Left kidney (tissue), 2 donors: ENCODE results near the gene CHCHD6. TPM values are rescaled to one million over a fixed set of nuclear protein-coding genes. Genes with fewer than 3 reads are reported as not detected.

Source experiments
- DNase-seq: peaks from one replicate; pipeline ENCODE4 v3.0.0-alpha.2; 2013
- polyA plus RNA-seq: library from polyadenylated mRNA; unstranded; fragments of 120-200 nt; gene quantifications from one replicate; pipeline ENCODE4 v1.2.1, GENCODE V29; 2013; ENCODE audit not compliant: insufficient read length

CHCHD6 gene
- polyA plus RNA-seq, 1 donor = 15.8 TPM

DNA sequence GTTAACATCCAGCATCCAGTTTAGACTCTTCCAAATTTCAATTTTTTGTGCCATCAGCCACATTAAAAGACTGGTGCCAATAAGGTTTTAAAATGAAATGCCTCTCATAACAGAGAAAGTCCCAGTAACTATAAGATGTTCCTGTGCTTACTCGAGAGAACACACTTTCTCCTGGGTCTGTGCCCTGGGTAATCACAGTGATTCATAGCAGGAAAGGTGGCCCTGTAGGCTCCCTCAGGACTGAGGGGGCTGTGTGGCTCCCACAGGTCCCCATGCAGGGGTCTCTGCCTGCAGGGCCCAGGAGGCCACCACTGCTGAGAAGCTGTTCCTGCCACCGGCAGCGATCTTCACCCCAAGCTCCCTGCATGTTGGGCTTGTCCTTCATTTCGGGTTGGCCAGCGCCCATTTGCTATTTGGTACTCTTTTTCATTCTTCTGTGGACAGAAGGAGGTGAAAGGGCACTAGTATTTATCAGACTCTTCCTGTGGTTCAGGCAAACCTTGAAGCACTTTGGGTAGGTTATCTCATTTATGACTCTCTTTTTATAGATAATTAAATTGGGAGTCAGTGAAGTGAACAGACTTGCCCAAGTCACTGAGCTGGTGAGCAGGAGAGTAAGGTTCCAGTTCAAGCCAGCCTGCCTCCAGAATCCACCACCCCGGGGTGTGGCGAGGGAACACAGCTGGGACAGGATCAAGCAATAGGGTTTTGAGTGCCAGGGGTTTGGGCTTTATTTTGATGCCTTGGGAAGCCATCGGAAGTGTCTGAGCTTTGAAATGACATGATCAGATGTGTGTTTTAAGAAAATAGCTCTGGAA lies 234.7 kb downstream of the CHCHD6 start:
- no peak for DNase-seq

DNA sequence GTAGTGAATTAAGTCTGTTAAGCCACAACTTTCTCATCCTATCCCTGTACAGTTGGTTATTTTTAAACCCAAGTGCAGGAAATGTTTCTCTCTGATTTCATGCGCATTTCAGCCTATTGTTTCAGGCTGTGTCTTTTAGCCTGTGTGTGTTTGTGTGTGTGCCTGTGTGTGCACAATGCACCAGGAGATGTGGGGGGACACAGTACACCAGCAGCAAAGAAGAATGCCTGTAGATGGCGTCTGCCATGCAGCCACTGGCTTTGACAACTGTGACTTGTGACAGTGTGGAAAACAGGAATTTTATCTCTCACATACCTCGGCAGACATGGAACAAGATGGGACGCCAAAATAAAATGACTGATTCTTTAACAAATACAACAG lies 235.3 kb downstream of the CHCHD6 start:
- no peak for DNase-seq

GRCh38 chr3:126939733-126940132 lies 235.7 kb downstream of the CHCHD6 start:
- no peak for DNase-seq

DNA sequence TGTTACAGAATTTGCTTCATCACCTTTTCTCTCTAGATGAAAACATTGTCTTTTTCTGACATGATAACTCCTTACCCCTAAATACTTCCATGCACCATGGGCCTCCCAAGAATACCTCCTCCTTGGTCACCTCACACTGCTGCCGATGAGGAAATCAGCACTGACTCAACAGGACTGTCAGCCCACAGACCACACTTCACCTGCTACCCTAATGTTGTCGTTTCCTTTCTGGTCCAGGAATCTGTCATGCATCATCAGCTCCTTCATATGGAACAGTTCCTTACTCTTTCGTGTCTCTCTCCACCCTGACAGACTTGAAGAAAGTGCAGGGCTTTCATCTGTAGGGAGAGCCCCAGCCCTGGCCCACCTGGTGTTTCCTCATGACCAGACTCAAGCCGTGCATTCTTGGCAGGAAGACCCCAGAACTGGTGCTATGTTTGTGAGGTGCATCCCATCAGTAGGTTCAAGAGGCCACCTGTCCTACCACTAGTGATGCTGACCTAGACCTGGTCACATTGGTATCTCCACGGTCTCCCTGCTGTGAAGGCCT lies 237.8 kb downstream of the CHCHD6 start:
- no peak for DNase-seq

GRCh38 chr3:126944089-126944965 lies 240.3 kb downstream of the CHCHD6 start:
- no peak for DNase-seq

GRCh38 chr3:126945171-126945721 lies 241.2 kb downstream of the CHCHD6 start:
- no peak for DNase-seq

DNA sequence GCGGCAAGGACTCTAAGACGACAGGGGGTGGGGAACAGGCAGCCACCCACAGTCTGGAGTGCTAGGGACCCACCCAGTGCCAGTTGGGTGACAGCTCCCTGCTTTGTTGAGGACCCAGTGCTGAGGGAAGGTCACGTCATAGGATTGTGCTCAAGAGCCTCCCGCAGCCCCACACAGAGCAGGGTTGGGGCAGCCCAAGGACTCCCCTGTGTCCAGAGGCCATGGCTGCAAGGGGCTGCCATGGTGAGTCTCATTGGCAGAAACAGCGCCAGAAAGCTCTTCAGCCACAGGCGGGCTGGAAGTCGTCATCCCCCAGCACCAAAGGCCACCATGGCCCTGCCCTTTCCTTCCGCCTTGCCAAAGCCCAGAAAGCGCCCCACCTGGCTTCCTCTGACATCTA lies 241.9 kb downstream of the CHCHD6 start:
- no peak for DNase-seq

GRCh38 chr3:126946405-126946804 lies 242.4 kb downstream of the CHCHD6 start:
- DNase-seq = no peak

DNA sequence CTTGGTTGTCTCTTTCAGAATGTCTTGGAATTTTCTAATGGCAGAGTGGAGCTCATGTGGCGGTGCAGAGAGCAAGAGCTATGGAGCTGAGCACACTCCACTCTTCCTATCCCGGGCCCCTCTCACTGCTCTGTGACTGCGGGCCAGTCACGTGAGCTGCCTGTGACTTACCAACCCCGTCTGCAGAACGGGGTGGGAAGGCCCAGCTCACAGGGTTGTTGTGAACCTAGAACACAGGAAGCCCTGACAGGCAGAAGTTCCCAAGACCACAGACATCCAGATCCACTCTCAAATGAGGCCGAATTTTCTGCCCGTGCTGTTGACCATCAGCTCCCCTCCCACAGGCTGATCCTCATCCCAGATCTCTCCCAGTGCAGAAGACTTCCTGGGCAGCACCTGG lies 243.4 kb downstream of the CHCHD6 start:
- DNase-seq = no peak

GRCh38 chr3:126948980-126949535 lies 245.0 kb downstream of the CHCHD6 start:
- DNase-seq = no peak

DNA sequence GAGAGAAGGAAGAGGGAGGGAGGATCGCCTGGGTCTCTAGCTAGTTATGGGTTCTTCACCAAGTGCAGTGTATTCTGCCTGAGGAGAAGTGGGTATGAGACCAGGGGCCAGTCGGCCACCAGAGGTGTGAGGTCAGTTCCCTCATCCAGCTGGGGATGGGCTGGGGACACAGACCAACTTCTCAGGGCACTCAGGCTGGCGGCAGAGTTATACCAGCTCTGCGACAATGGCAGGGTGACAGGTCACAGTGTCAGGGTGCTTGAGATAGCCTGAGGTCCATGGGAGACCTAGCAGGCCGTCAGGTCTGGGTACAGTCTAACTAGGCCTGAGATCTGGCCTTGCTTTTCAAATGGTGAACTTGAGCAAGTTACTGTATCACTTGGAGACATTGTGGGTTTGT lies 247.5 kb downstream of the CHCHD6 start:
- DNase-seq = no peak

DNA sequence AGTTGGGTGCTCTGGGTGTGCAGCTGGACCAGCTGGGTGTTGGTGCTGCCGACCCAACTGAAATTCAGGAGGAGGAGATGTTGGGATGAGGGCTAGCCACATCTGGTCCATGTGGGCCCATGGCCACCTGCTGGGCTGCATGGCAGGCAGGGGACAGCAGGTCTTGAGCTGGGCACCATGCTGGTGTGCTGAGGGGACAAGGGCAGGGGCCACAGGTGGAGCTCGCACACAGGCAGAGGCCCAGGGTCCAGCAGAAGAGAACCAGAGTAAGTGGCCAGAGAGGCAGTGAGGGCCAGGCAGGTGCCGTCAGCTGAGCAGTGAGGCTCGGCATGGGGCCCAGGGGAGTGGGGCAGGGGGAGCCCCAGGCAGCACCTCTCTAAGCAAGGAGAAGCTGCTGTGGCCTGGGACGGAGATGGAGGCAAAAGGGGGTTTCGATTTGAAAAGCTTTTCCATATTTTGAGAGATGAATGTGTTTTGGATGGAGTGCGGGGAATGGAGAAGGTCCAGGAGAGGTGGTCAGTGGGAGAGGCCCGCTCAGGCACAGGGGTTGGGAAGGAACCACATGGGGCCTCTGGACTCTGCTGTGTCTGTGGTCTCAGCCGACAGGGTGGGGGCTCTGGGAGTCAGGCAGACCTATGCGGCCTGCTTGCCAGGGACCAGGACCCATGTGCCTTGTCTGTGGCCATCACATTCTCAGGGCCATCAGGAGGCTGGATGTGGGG lies 248.4 kb downstream of the CHCHD6 start:
- no peak for DNase-seq

DNA sequence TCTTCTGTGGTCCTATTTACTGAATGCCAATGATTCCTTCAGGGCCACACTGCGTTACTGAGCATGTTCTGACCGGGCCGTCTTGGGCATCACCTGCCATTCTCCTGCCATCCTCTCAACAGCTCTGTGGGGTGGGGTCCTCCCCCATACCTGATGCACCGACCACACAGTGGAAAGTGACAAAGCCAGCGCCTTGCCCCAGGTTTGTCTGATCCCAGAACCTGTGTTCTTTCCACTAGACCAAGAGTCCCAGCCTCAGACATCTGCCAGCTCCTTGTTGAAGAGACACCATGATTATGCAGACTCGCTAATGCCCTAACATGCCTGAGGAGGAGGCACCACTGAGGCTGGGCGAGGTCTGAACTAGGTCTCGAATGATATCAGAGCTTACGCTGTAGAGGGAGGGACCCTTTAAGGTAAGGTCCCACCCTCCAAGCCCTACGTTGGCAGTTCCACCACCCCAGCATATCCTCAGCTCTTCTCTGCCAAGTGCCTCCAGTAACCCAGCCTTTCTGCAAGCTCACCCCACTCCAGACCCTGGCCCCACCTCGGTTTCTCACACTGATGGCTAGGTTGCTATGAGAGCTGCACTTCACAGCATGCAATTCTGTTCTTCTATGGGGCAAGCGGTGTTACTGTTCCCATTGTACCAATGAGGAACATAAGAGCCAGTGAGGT lies 249.1 kb downstream of the CHCHD6 start:
- DNase-seq = no peak

DNA sequence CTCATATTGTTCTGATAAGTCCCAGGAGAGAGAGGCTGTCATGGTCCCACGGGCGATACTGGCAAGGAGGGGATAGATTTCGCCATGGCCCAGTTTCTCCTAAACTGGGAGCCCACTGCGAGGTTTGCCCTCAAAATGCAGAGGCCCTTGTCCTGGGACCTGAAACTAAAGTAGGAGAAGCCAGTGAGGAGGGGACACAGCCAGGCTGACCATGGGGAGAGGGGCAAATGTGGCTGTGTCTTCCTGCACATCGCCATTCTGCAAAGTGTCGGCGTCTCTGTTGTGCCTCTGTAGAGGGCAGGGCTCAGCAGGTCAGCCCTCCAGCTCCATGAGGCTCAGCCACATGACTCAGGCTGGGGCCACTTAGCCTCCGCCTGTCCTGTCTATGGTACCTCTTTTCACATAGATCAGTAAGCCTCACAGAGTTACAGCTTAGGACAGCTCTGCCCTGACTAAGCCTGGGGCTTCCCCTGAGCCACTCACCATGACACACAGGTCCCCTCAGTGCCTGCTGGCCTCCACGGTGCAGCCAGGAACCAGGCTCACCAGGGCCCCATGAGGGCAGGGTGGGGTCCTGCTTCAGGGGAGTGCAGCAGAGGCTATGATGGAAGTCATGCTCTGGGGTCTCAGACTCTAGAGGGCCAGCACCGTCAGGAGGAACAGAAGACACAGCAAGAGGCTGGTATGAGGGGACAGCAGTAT lies 250.3 kb downstream of the CHCHD6 start:
- no peak for DNase-seq

DNA sequence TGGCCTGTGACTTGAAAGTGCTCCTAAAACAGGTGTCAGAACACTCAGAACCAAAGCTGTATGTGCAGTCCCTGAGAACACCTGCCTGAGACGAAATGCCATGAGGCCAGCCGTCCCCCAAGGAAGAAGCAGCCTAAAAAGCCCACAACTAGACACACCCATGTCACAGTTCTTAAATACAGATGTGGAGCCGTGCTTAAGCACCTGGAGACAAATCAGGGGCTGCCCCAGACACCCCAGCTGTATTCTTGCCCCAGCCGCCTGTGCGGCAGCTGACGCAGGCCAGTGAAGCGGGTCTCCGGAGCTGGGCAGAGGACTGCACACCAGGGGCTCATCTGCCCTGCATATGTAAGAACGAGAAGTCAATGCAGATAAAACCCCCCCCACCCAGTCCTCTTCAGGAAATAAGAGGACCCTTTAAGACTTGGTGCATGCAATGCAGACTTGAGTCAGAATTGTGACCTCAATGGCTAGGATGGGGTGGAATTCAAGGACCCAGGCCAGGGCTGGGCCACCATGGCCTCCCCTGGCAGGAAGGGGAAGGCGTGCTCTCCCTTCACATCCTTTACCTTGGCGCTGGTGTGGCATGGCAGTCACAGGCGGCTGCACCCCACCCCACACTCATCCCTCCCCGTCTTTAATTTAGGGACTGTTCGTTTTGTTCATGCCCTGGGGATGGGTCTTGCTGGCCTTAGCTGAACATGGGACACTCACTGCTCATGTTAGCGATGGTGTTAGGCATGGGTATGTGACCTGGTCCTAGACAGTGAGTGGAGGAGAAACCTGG lies 251.2 kb downstream of the CHCHD6 start:
- no peak for DNase-seq

DNA sequence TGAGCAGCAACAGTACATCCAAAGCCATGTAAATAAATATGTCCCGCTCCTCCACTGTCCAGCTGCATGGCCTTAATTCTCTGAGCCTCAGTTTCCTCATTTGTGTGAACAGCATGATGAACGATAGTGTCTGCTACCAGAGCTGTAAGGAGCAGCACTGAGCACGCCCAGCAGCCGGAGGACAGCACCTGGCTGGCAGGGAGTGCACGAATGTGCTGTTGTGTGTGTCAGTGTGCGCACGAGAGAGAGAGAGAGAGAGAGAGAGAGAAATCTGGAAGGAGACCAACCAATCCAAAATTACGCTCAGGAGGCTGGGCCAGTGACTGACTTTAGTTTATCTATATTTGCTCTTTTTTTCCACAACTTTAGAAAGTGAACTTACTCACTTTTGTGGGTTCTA lies 252.3 kb downstream of the CHCHD6 start:
- no peak for DNase-seq

- no peak for DNase-seq
These were observed 253.0 kb downstream of the CHCHD6 start for GRCh38 chr3:126956866-126957650.

- DNase-seq = no peak
These were observed 254.0 kb downstream of the CHCHD6 start for GRCh38 chr3:126957776-126958637.
